Osteocyte (in vitro differentiated cells): ENCODE measurements around the gene DIRAS3. TPM values are rescaled to one million over a fixed set of nuclear protein-coding genes. Genes with fewer than 3 reads are reported as not detected.

Source experiments
- DNase-seq: peaks from one replicate; pipeline ENCODE4 v3.0.0; 2021; ENCODE audit warnings: mixed read lengths; ENCODE audit not compliant: unreplicated experiment; ENCODE audit errors: extremely low spot score
- H3K27ac Mint-ChIP-seq: one replicate; pipeline ENCODE4 v1.8.0; 2021; ENCODE audit warnings: mild to moderate bottlenecking, mixed read lengths; ENCODE audit not compliant: unreplicated experiment
- H3K27me3 Mint-ChIP-seq: one replicate; pipeline ENCODE4 v1.8.0; 2021; ENCODE audit warnings: mixed read lengths; ENCODE audit not compliant: unreplicated experiment
- H3K36me3 Mint-ChIP-seq: one replicate; pipeline ENCODE4 v1.8.0; 2021; ENCODE audit warnings: mixed read lengths; ENCODE audit not compliant: unreplicated experiment
- H3K4me1 Mint-ChIP-seq: one replicate; pipeline ENCODE4 v1.8.0; 2021; ENCODE audit warnings: mixed read lengths; ENCODE audit not compliant: unreplicated experiment
- H3K4me3 Mint-ChIP-seq: one replicate; pipeline ENCODE4 v1.8.0; 2021; ENCODE audit warnings: mild to moderate bottlenecking, moderate library complexity, mixed read lengths; ENCODE audit not compliant: unreplicated experiment
- H3K9me3 Mint-ChIP-seq: one replicate; pipeline ENCODE4 v1.8.0; 2021; ENCODE audit warnings: mixed read lengths; ENCODE audit not compliant: unreplicated experiment
- total RNA-seq: library from RNA; stranded (reverse); gene quantifications from 2 replicates; pipeline ENCODE4 v1.2.1, GENCODE V29; 2021
- TF ChIP-seq, protein P1 (sequence below): fragments of 200-600 bp; sonication (generic); IDR thresholded peaks from 2 replicates; pipeline ENCODE4 v1.5.0; 2021; ENCODE audit warnings: antibody characterized with exemption, mild to moderate bottlenecking, moderate library complexity

DIRAS3 gene
- total RNA-seq, 1 donor from 2014 or later: 1.4 TPM

DNA sequence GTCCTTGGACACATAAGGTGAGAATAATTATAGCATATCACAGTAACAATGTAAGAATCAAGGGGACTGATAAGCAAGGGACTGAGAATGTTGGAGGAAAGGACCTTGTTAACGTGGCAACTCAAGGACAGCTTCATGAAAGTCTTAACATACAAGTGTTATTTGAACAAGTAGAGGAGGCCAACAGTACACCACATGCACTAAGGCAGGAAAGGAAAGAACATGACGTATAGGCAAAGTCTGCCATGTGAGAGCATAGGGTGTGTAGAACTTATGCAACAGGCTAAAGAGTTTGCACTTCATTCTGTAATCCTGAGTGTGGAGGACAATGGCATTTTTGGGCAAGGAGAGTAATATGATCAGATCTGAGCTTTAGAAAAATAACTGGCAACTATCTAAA, 33.3 kb upstream of the DIRAS3 start:
- H3K27ac Mint-ChIP-seq: no peak overlapping the region
- H3K9me3 Mint-ChIP-seq: peaks cover 12% of the 10 kb centered on the region
- H3K4me1 Mint-ChIP-seq: no peaks in the 10 kb centered on the region
- H3K36me3 Mint-ChIP-seq: peaks cover 1% of the 10 kb centered on the region
- no peak overlapping the region for H3K4me3 Mint-ChIP-seq
- no peaks in the 10 kb centered on the region for H3K27me3 Mint-ChIP-seq
- TF ChIP-seq, protein P1, sequence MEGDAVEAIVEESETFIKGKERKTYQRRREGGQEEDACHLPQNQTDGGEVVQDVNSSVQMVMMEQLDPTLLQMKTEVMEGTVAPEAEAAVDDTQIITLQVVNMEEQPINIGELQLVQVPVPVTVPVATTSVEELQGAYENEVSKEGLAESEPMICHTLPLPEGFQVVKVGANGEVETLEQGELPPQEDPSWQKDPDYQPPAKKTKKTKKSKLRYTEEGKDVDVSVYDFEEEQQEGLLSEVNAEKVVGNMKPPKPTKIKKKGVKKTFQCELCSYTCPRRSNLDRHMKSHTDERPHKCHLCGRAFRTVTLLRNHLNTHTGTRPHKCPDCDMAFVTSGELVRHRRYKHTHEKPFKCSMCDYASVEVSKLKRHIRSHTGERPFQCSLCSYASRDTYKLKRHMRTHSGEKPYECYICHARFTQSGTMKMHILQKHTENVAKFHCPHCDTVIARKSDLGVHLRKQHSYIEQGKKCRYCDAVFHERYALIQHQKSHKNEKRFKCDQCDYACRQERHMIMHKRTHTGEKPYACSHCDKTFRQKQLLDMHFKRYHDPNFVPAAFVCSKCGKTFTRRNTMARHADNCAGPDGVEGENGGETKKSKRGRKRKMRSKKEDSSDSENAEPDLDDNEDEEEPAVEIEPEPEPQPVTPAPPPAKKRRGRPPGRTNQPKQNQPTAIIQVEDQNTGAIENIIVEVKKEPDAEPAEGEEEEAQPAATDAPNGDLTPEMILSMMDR: no peak
- DNase-seq: no peak

DNA sequence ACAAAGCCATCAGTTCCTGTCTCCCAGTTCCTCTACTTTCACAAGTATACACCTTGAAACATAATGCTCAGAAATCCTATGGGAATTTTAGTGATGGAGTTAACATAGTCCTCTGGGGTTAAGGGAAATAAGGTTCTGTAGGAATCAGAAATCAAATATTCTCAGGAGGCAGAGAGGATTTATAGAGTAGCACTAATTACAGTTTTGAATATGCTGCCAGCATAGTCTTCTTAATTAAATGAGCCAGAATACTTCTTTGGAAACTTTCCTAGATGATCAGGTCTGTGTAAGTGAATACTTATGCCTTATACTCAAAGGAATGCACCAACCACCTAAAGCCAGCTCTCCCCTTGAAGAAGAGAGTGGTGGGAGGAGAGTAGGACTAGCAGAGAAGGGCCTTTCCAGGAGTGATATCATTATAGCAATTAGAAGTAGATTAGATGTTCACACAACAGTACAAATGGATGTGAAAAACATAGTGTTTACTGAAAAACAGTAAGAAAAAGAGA, 31.4 kb upstream of the DIRAS3 start:
- H3K4me1 Mint-ChIP-seq: no peaks in the 10 kb centered on the region
- no peak for DNase-seq
- no peaks in the 10 kb centered on the region for H3K27me3 Mint-ChIP-seq
- peaks cover 10% of the 10 kb centered on the region for H3K9me3 Mint-ChIP-seq
- TF ChIP-seq, protein P1: no peak
- peaks cover 1% of the 10 kb centered on the region for H3K36me3 Mint-ChIP-seq
- no peak overlapping the region for H3K27ac Mint-ChIP-seq
- no peak overlapping the region for H3K4me3 Mint-ChIP-seq

DNA sequence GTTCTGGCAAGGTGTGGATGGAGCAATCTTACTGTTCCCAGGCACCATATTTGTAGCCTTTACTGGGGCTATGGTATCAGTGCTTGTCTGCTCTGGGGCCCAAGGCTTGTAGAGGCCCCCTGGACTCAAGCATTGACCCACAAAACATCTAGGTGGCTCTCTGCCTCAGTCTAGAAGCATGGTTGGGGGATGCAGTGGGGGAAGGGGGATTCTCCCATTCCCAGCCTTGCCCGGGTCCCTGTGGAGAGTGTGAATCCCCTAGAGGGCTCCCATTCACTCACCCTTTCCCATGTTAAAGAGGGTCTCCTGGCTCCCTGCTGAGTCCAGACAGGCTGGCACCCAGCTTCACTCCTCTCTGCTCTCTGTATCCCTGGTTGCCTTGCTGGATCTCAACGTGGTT, 28.2 kb upstream of the DIRAS3 start:
- no peak for DNase-seq
- TF ChIP-seq, protein P1: no peak
- H3K4me3 Mint-ChIP-seq: no peak overlapping the region
- no peak overlapping the region for H3K27ac Mint-ChIP-seq
- H3K4me1 Mint-ChIP-seq: no peaks in the 10 kb centered on the region
- no peaks in the 10 kb centered on the region for H3K27me3 Mint-ChIP-seq
- H3K9me3 Mint-ChIP-seq: peaks cover 11% of the 10 kb centered on the region
- peaks cover 2% of the 10 kb centered on the region for H3K36me3 Mint-ChIP-seq

DNA sequence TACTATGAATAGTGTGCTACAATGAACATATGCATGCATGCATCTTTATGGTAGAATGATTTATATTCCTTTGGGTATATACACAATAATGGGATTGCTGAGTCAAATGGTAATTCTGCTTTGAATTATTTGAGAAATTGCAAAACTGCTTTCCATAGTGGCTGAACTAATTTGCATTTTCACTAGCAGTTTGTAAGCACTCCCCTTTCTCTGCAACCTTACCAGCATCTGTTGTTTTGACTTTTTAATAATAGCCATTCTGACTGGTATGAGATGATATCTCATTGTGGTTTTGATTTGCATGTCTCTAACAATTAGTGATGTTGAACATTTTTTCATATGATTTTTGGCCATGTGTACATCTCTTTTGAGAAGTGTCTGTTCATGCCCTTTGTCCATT, 24.0 kb upstream of the DIRAS3 start:
- peaks cover 2% of the 10 kb centered on the region for H3K4me1 Mint-ChIP-seq

DNA sequence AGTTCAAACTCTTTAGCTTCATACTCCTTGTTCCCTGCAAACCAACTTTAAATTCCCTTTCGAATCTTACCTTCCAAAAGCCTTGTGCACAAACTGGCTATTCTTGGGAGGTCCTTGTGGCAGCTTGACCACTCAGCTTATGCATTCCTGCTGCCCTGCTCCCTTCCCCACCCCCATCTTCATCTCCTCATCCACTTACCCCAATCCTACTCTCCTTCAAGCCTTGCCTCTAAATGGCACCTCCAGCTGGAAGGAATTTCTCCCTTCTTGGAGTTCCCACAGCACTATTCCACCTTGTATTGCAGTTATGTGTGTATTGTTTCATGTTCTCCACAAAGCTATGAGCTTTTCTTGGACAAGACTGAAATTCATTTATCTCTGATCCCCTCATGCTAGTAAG, 15.3 kb upstream of the DIRAS3 start:
- TF ChIP-seq, protein P1: no peak
- DNase-seq: no peak
- H3K4me1 Mint-ChIP-seq: peaks cover 11% of the 10 kb centered on the region
- no peak overlapping the region for H3K4me3 Mint-ChIP-seq
- no peaks in the 10 kb centered on the region for H3K27me3 Mint-ChIP-seq
- H3K27ac Mint-ChIP-seq: no peak overlapping the region
- no peaks in the 10 kb centered on the region for H3K36me3 Mint-ChIP-seq
- H3K9me3 Mint-ChIP-seq: peaks cover 18% of the 10 kb centered on the region

More for the DNA sequence above, 24.0 kb upstream of the DIRAS3 start:
- no peak for DNase-seq
- H3K27ac Mint-ChIP-seq: no peak overlapping the region
- no peak overlapping the region for H3K4me3 Mint-ChIP-seq
- H3K27me3 Mint-ChIP-seq: no peaks in the 10 kb centered on the region
- peaks cover 11% of the 10 kb centered on the region for H3K9me3 Mint-ChIP-seq
- TF ChIP-seq, protein P1: no peak
- peaks cover 2% of the 10 kb centered on the region for H3K36me3 Mint-ChIP-seq
